Parathyroid adenoma (tissue), 2 donors: ENCODE measurements around the gene SERTM2.

Experiments
- H2AFZ ChIP-seq: fragments of 300-600 bp; sonication (generic); one replicate; pipeline ENCODE4 v1.7.0; 2017; ENCODE audit warnings: antibody characterized with exemption, mild to moderate bottlenecking
- H3K27ac ChIP-seq: fragments of 300-600 bp; sonication (generic); one replicate; pipeline ENCODE4 v1.7.0; 2017
- H3K27me3 ChIP-seq: fragments of 300-600 bp; sonication (generic); one replicate; pipeline ENCODE4 v1.7.0; 2017; ENCODE audit warnings: low read length; ENCODE audit not compliant: control insufficient read depth, insufficient read depth
- H3K36me3 ChIP-seq: fragments of 300-600 bp; sonication (generic); one replicate; pipeline ENCODE4 v1.7.0; 2017; ENCODE audit warnings: low read length; ENCODE audit not compliant: control insufficient read depth, insufficient read depth
- H3K4me1 ChIP-seq: fragments of 300-600 bp; sonication (generic); one replicate; pipeline ENCODE4 v1.7.0; 2017; ENCODE audit warnings: control low read depth
- H3K4me2 ChIP-seq: fragments of 300-600 bp; sonication (generic); one replicate; pipeline ENCODE4 v1.7.0; 2017; ENCODE audit warnings: low read length
- H3K4me3 ChIP-seq: fragments of 300-600 bp; sonication (generic); one replicate; pipeline ENCODE4 v1.7.0; 2017; ENCODE audit warnings: low read depth, low read length
- H3K79me2 ChIP-seq: fragments of 300-600 bp; sonication (generic); one replicate; pipeline ENCODE4 v1.7.0; 2017; ENCODE audit warnings: control low read depth
- H3K9ac ChIP-seq: fragments of 300-600 bp; sonication (generic); one replicate; pipeline ENCODE4 v1.7.0; 2017; ENCODE audit warnings: mild to moderate bottlenecking
- H3K9me3 ChIP-seq: fragments of 300-600 bp; sonication (generic); one replicate; pipeline ENCODE4 v1.7.0; 2017; ENCODE audit warnings: low read length; ENCODE audit not compliant: control insufficient read depth
- CTCF ChIP-seq: fragments of 300-600 bp; sonication (generic); IDR thresholded peaks from one replicate; pipeline ENCODE4 v1.7.0; 2017; ENCODE audit warnings: antibody characterized with exemption, mild to moderate bottlenecking
- donor health status: primary hyperparathyroidism.

SERTM2 gene

GRCh38 chrX:111567542-111568255 lies 56.3 kb downstream of the SERTM2 start:
- Histone ChIP-seq H3K4me2 (no peak overlapping the region), H3K4me1 (no peaks in the 10 kb centered on the region), H2AFZ (no peak overlapping the region), H3K4me3 (no peak overlapping the region), H3K27me3 (no peaks in the 10 kb centered on the region), H3K79me2 (no peaks in the 10 kb centered on the region), H3K27ac (no peak overlapping the region), H3K36me3 (no peaks in the 10 kb centered on the region), H3K9me3 (no peaks in the 10 kb centered on the region), H3K9ac (no peak overlapping the region)
- TF ChIP-seq CTCF, result no peak

- Histone ChIP-seq H3K9ac (no peak overlapping the region), H3K4me1 (no peaks in the 10 kb centered on the region), H3K36me3 (no peaks in the 10 kb centered on the region), H3K27ac (no peak overlapping the region), H3K27me3 (no peaks in the 10 kb centered on the region), H3K4me2 (no peak overlapping the region), H3K79me2 (no peaks in the 10 kb centered on the region), H3K9me3 (no peaks in the 10 kb centered on the region), H2AFZ (no peak overlapping the region), H3K4me3 (no peak overlapping the region)
- TF ChIP-seq CTCF, result no peak
These were observed 56.9 kb downstream of the SERTM2 start for GRCh38 chrX:111568354-111568753.

GRCh38 chrX:111568817-111569216 lies 57.4 kb downstream of the SERTM2 start:
- Histone ChIP-seq H3K79me2 (no peaks in the 10 kb centered on the region), H3K27ac (no peak overlapping the region), H3K27me3 (no peaks in the 10 kb centered on the region), H3K9me3 (no peaks in the 10 kb centered on the region), H3K4me2 (no peak overlapping the region), H3K4me1 (no peaks in the 10 kb centered on the region), H3K9ac (no peak overlapping the region), H3K36me3 (no peaks in the 10 kb centered on the region), H3K4me3 (no peak overlapping the region), H2AFZ (no peak overlapping the region)
- TF ChIP-seq CTCF, result no peak
